GM23338 (cell line): ENCODE results near the gene CRAMP1. TPM values are rescaled to one million over a fixed set of nuclear protein-coding genes. Genes with fewer than 3 reads are reported as not detected.

ENCODE experiments used
- ATAC-seq: fragments of 200-7000 bp; cut with Tn5 transposase; 3 replicates; pipeline ENCODE4 v1.9.1; 2020
- DNase-seq: peaks from one replicate; pipeline ENCODE4 v3.0.0-alpha.2; 2015; ENCODE audit warnings: low spot score
- H2AFZ ChIP-seq: fragments of 200-600 bp; sonication (generic); 2 replicates; pipeline ENCODE4 v1.8.0; 2016; ENCODE audit warnings: antibody characterized with exemption, mild to moderate bottlenecking, moderate library complexity
- H3F3A ChIP-seq: fragments of 200-600 bp; sonication (generic); replicated peaks from 2 replicates; pipeline ENCODE4 v1.8.0; 2017; ENCODE audit warnings: antibody characterized with exemption, mixed run types, low read depth
- H3K27ac ChIP-seq: fragments of 200-600 bp; sonication (generic); 2 replicates; pipeline ENCODE4 v1.6.1; 2016; ENCODE audit warnings: low read depth
- H3K27me3 ChIP-seq: fragments of 200-600 bp; sonication (generic); 2 replicates; pipeline ENCODE4 v1.8.0; 2016; ENCODE audit warnings: mild to moderate bottlenecking, mixed run types, moderate library complexity; ENCODE audit not compliant: insufficient read depth
- H3K36me3 ChIP-seq: fragments of 200-600 bp; sonication (generic); 2 replicates; pipeline ENCODE4 v1.8.0; 2016; ENCODE audit warnings: mild to moderate bottlenecking; ENCODE audit not compliant: insufficient read depth
- H3K4me1 ChIP-seq: fragments of 200-600 bp; sonication (generic); 2 replicates; pipeline ENCODE4 v1.8.0; 2016; ENCODE audit warnings: mild to moderate bottlenecking, moderate library complexity; ENCODE audit not compliant: insufficient read depth
- H3K4me2 ChIP-seq: fragments of 200-600 bp; sonication (generic); 2 replicates; pipeline ENCODE4 v1.7.1; 2017; ENCODE audit warnings: mixed run types
- H3K4me3 ChIP-seq: fragments of 200-600 bp; sonication (generic); 2 replicates; pipeline ENCODE4 v1.6.1; 2016; ENCODE audit warnings: mixed run types
- H3K79me2 ChIP-seq: fragments of 200-600 bp; sonication (generic); replicated peaks from 2 replicates; pipeline ENCODE4 v1.8.0; 2017; ENCODE audit warnings: mild to moderate bottlenecking; ENCODE audit not compliant: insufficient read depth
- H3K9me2 ChIP-seq: fragments of 200-600 bp; sonication (generic); 2 replicates; pipeline ENCODE4 v1.8.0; 2017; ENCODE audit not compliant: insufficient read depth
- H4K20me1 ChIP-seq: fragments of 200-600 bp; sonication (generic); replicated peaks from 2 replicates; pipeline ENCODE4 v1.8.0; 2017; ENCODE audit warnings: mild to moderate bottlenecking; ENCODE audit not compliant: insufficient read depth
- H3K27ac Mint-ChIP-seq: 2 replicates; pipeline ENCODE4 v1.8.0; 2020; ENCODE audit warnings: inconsistent platforms, mild to moderate bottlenecking, moderate library complexity, mixed read lengths
- H3K27me3 Mint-ChIP-seq: 3 replicates; pipeline ENCODE4 v1.8.0; 2022; ENCODE audit warnings: low read depth, mild to moderate bottlenecking, moderate library complexity, mixed read lengths, inconsistent platforms; ENCODE audit not compliant: insufficient read depth, poor library complexity
- H3K36me3 Mint-ChIP-seq: 3 replicates; pipeline ENCODE4 v1.8.0; 2021; ENCODE audit warnings: low read depth, mild to moderate bottlenecking, inconsistent platforms, moderate library complexity, mixed read lengths
- H3K4me1 Mint-ChIP-seq: 3 replicates; pipeline ENCODE4 v1.8.0; 2020; ENCODE audit warnings: mild to moderate bottlenecking, inconsistent platforms, mixed read lengths
- H3K4me3 Mint-ChIP-seq: 3 replicates; pipeline ENCODE4 v1.8.0; 2021; ENCODE audit warnings: moderate library complexity, mild to moderate bottlenecking, inconsistent platforms, mixed read lengths
- H3K9me3 Mint-ChIP-seq: 3 replicates; pipeline ENCODE4 v1.8.0; 2020; ENCODE audit warnings: moderate library complexity, mild to moderate bottlenecking, inconsistent platforms, mixed read lengths
- EZH2 ChIP-seq: fragments of 200-600 bp; sonication (generic); IDR thresholded peaks from one replicate; pipeline ENCODE4 v1.8.0; 2017; ENCODE audit warnings: antibody characterized with exemption, mild to moderate bottlenecking, low read depth; ENCODE audit not compliant: unreplicated experiment
- EZH2phosphoT487 ChIP-seq: fragments of 200-600 bp; sonication (generic); IDR thresholded peaks from one replicate; pipeline ENCODE4 v1.8.1; 2018; ENCODE audit warnings: antibody characterized with exemption; ENCODE audit not compliant: unreplicated experiment
- NANOG ChIP-seq: IDR thresholded peaks from 2 replicates; pipeline ENCODE4 v1.6.1; 2016; ENCODE audit warnings: antibody characterized with exemption, borderline replicate concordance
- POLR2AphosphoS5 ChIP-seq: IDR thresholded peaks from 2 replicates; pipeline ENCODE4 v1.6.1; 2016; ENCODE audit warnings: antibody characterized with exemption, low read depth
- STAT1 ChIP-seq: IDR thresholded peaks from one replicate; pipeline ENCODE4 v1.6.1; 2016; ENCODE audit warnings: antibody characterized with exemption; ENCODE audit not compliant: unreplicated experiment
- ZNF114 ChIP-seq: fragments of 250-450 bp; sonication (Bioruptor Pico); IDR thresholded peaks from 2 replicates; pipeline ENCODE4 v1.5.0; 2020; ENCODE audit warnings: mild to moderate bottlenecking, moderate library complexity
- ZNF331 ChIP-seq: fragments of 250-450 bp; sonication (Bioruptor Pico); IDR thresholded peaks from 2 replicates; pipeline ENCODE4 v1.5.0; 2020; ENCODE audit warnings: low read depth, mild to moderate bottlenecking, moderate library complexity
- polyA plus RNA-seq: library from polyadenylated mRNA; unstranded; fragments of >200 nt; fragmentation: Nextera tagmentation; extraction: Ambion mirVana; gene quantifications from 2 replicates; pipeline ENCODE4 v1.2.1, GENCODE V29; 2016
- total RNA-seq: library from RNA; depleted of rRNA; stranded (reverse); fragments of >200 nt; shearing (Covaris generic); gene quantifications from 2 replicates; pipeline ENCODE4 v1.2.3, GENCODE V29; 2014
- TF ChIP-seq, protein P1 (sequence below): IDR thresholded peaks from 2 replicates; pipeline ENCODE4 v1.6.1; 2016; ENCODE audit warnings: antibody characterized with exemption
- TF ChIP-seq, protein P2 (sequence below), 2 experiments: fragments of 200-600 bp in 1 of 2; sonication (generic) in 1 of 2; conservative IDR thresholded peaks; 2 replicates each; pipeline versions ENCODE4 v1.5.1 to v1.6.1; 2016 to 2017; ENCODE audit warnings: antibody characterized with exemption in 2 of 2, low read depth in 2 of 2, mild to moderate bottlenecking in 2 of 2, moderate library complexity in 1 of 2
- TF ChIP-seq, protein P3 (sequence below): IDR thresholded peaks from one replicate; pipeline ENCODE4 v1.6.1; 2018; ENCODE audit warnings: antibody characterized with exemption; ENCODE audit not compliant: unreplicated experiment

CRAMP1 gene
- total and polyA plus RNA-seq, 2 experiments from 2014 or later: 3.4 to 16.7 TPM

DNA sequence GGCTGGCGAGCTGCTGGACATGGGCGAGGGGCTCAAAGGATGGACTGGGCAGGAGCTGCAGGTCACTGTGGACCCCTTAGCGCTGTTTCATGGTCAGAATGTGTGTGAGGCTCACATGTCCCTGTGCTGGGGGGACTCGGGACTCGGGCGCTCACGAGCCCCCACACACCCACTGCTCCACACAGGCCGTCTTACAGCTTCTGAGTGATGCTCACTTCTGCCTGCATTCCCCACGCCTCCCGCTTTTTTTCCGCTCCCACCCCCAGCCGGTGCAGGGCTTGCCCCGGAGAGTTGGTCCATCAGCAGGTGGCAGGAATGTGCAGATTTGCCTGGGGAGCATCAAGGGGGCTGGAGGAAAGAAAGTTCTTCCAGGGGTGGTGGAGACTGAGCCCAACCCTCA lies 45.7 kb downstream of the CRAMP1 start:
- H3K79me2 ChIP-seq: no peaks in the 10 kb centered on the region
- Mint-ChIP-seq H3K9me3 (no peaks in the 10 kb centered on the region; the same call in 2 of the 3 replicates), H3K27ac (no peak overlapping the region), H3K4me3 (no peak overlapping the region), H3K36me3 (peaks cover 44% of the 10 kb centered on the region), H3K27me3 (peaks cover 15% of the 10 kb centered on the region), H3K4me1 (no peaks in the 10 kb centered on the region)
- H3K36me3 ChIP-seq: peaks cover 7% of the 10 kb centered on the region
- no peaks in the 10 kb centered on the region; the same call in none of the 2 replicates for H4K20me1 ChIP-seq
- ATAC-seq (no peak), DNase-seq (no peak)
- H3K4me1 ChIP-seq: no peaks in the 10 kb centered on the region
- no peak overlapping the region for H3K4me2 ChIP-seq
- TF ChIP-seq EZH2 (no peak), NANOG (no peak), ZNF331 (CRISPR knock-in tag) (no peak), ZNF114 (CRISPR knock-in tag) (no peak), EZH2phosphoT487 (no peak), POLR2AphosphoS5 (no peak), STAT1 (no peak)
- TF ChIP-seq, protein P1, sequence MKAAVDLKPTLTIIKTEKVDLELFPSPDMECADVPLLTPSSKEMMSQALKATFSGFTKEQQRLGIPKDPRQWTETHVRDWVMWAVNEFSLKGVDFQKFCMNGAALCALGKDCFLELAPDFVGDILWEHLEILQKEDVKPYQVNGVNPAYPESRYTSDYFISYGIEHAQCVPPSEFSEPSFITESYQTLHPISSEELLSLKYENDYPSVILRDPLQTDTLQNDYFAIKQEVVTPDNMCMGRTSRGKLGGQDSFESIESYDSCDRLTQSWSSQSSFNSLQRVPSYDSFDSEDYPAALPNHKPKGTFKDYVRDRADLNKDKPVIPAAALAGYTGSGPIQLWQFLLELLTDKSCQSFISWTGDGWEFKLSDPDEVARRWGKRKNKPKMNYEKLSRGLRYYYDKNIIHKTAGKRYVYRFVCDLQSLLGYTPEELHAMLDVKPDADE: no peak
- TF ChIP-seq, protein P2, sequence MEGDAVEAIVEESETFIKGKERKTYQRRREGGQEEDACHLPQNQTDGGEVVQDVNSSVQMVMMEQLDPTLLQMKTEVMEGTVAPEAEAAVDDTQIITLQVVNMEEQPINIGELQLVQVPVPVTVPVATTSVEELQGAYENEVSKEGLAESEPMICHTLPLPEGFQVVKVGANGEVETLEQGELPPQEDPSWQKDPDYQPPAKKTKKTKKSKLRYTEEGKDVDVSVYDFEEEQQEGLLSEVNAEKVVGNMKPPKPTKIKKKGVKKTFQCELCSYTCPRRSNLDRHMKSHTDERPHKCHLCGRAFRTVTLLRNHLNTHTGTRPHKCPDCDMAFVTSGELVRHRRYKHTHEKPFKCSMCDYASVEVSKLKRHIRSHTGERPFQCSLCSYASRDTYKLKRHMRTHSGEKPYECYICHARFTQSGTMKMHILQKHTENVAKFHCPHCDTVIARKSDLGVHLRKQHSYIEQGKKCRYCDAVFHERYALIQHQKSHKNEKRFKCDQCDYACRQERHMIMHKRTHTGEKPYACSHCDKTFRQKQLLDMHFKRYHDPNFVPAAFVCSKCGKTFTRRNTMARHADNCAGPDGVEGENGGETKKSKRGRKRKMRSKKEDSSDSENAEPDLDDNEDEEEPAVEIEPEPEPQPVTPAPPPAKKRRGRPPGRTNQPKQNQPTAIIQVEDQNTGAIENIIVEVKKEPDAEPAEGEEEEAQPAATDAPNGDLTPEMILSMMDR (conservative IDR thresholded peaks at IDR 0.05; ENCODE audit: low read depth in 2 of 2): no peak
- no peaks in the 10 kb centered on the region for H3K27me3 ChIP-seq
- no peaks in the 10 kb centered on the region for H3K9me2 ChIP-seq
- no peak overlapping the region for H3K27ac ChIP-seq
- no peak overlapping the region for H3K4me3 ChIP-seq
- H3F3A ChIP-seq: no peaks in the 10 kb centered on the region
- H2AFZ ChIP-seq: no peak overlapping the region

DNA sequence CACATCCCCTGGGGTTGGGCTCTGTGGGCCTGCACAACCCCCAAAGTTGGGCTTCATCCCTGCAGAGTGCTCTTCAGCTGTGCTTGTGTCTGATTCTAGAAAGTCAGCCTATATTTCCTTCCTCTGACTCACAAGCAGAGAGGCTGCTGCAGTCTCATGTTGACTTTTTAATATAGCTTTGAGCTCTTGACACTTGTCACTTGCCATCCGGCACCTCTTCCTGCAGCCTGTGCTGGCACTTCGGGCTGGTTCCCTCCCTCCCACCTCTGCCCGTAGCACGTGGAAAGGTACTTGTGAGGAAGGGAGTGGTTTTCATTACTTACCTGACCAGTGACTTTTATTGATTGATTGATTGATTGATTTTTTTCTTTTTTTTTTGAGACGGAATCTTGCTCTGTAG lies 46.9 kb downstream of the CRAMP1 start:
- Histone ChIP-seq H3K4me1 (no peaks in the 10 kb centered on the region), H3K4me2 (no peak overlapping the region), H3K27me3 (no peaks in the 10 kb centered on the region), H3K9me2 (no peaks in the 10 kb centered on the region), H3K36me3 (peaks cover 16% of the 10 kb centered on the region), H3K4me3 (no peak overlapping the region), H3K79me2 (no peaks in the 10 kb centered on the region), H3K27ac (no peak overlapping the region), H2AFZ (no peak overlapping the region), H4K20me1 (peaks cover 4% of the 10 kb centered on the region), H3F3A (no peaks in the 10 kb centered on the region)
- Mint-ChIP-seq H3K27me3 (peaks cover 16% of the 10 kb centered on the region), H3K4me1 (no peaks in the 10 kb centered on the region), H3K4me3 (no peak overlapping the region), H3K9me3 (no peaks in the 10 kb centered on the region; the same call in 2 of the 3 replicates), H3K27ac (no peak overlapping the region), H3K36me3 (peaks cover 50% of the 10 kb centered on the region)
- no peak for DNase-seq
- ATAC-seq: no peak
- TF ChIP-seq POLR2AphosphoS5: no peak
- no peak for TF ChIP-seq EZH2phosphoT487
- TF ChIP-seq, protein P3, sequence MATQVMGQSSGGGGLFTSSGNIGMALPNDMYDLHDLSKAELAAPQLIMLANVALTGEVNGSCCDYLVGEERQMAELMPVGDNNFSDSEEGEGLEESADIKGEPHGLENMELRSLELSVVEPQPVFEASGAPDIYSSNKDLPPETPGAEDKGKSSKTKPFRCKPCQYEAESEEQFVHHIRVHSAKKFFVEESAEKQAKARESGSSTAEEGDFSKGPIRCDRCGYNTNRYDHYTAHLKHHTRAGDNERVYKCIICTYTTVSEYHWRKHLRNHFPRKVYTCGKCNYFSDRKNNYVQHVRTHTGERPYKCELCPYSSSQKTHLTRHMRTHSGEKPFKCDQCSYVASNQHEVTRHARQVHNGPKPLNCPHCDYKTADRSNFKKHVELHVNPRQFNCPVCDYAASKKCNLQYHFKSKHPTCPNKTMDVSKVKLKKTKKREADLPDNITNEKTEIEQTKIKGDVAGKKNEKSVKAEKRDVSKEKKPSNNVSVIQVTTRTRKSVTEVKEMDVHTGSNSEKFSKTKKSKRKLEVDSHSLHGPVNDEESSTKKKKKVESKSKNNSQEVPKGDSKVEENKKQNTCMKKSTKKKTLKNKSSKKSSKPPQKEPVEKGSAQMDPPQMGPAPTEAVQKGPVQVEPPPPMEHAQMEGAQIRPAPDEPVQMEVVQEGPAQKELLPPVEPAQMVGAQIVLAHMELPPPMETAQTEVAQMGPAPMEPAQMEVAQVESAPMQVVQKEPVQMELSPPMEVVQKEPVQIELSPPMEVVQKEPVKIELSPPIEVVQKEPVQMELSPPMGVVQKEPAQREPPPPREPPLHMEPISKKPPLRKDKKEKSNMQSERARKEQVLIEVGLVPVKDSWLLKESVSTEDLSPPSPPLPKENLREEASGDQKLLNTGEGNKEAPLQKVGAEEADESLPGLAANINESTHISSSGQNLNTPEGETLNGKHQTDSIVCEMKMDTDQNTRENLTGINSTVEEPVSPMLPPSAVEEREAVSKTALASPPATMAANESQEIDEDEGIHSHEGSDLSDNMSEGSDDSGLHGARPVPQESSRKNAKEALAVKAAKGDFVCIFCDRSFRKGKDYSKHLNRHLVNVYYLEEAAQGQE: no peak
- no peak for TF ChIP-seq ZNF114 (CRISPR knock-in tag)
